HepG2 (cell line): ENCODE measurements around the gene CABLES1. TPM values are rescaled to one million over a fixed set of nuclear protein-coding genes. Genes with fewer than 3 reads are reported as not detected.

ENCODE experiments used
- ATAC-seq: fragments of 200-7000 bp; cut with Tn5 transposase; 3 replicates; pipeline ENCODE4 v1.9.1; 2020; ENCODE audit warnings: mild to moderate bottlenecking, moderate library complexity
- BruUV-seq: library from RNA; stranded (reverse); fragments of 400-500 nt; replicated peaks from 2 replicates; lab custom pipeline; 2021; lab: Mats Ljungman, UMichigan
- CTCF ChIA-PET: fragments of 300-600 bp; formaldehyde crosslinking; extraction: SDS; loops from one replicate; lab custom pipeline; 2021; ENCODE audit warnings: low total read pairs, inconsistent platforms, low intra/inter-chr PET ratio; lab: Yijun Ruan, JAX
- POLR2A ChIA-PET: fragments of 350-600 bp; sonication (Branson Sonifier 250); formaldehyde crosslinking; loops from one replicate; lab custom pipeline; 2020; ENCODE audit warnings: antibody characterized with exemption, inconsistent platforms; lab: Yijun Ruan, JAX
- DNase-seq: peaks from one replicate; pipeline ENCODE4 v3.0.0-alpha.2; 2015; ENCODE audit warnings: low spot score
- FAIRE-seq: peaks from 3 replicates; lab custom pipeline; 2011; peaks lifted over from hg19 to GRCh38; lab: Jason Lieb, UNC
- H2AFZ ChIP-seq: one replicate; pipeline ENCODE4 v1.6.1; 2011; ENCODE audit warnings: low read length, inconsistent platforms
- H3K27ac ChIP-seq: fragments of 300-600 bp; 3 replicates; pipeline ENCODE4 v1.8.0; 2011; ENCODE audit warnings: mixed run types, mild to moderate bottlenecking, mixed read lengths, low read length, inconsistent platforms; ENCODE audit not compliant: insufficient read depth; ENCODE audit errors: extremely low read length
- H3K27me3 ChIP-seq, 2 experiments: fragments of 200-600 bp in 1 of 2; 2 replicates in 1 of 2; 3 replicates in 1 of 2; pipeline versions ENCODE4 v1.6.0 to v1.8.0; 2011; ENCODE audit warnings: low read length in 2 of 2, mild to moderate bottlenecking in 2 of 2, moderate library complexity in 2 of 2, inconsistent platforms in 1 of 2; ENCODE audit not compliant: insufficient read depth in 2 of 2, control insufficient read depth in 1 of 2
- H3K36me3 ChIP-seq, 2 experiments: fragments of 200-600 bp in 1 of 2; replicated peaks in 1 of 2; 2 replicates in 1 of 2; 3 replicates in 1 of 2; pipeline versions ENCODE4 v1.5.1 to v1.8.0; 2011; ENCODE audit warnings: low read length in 2 of 2, inconsistent platforms in 1 of 2; ENCODE audit not compliant: insufficient read depth in 2 of 2, control insufficient read depth in 1 of 2
- H3K4me1 ChIP-seq: 2 replicates; pipeline ENCODE4 v1.5.1; 2012; ENCODE audit warnings: low read length, inconsistent platforms; ENCODE audit not compliant: insufficient read depth
- H3K4me2 ChIP-seq: 2 replicates; pipeline ENCODE4 v1.6.0; 2011; ENCODE audit warnings: low read depth, low read length, inconsistent platforms
- H3K4me3 ChIP-seq, 3 experiments: fragments of 200-600 bp in 1 of 3; sonication (generic), shearing (Covaris generic) in 1 of 3; replicated peaks in 1 of 3; 2 replicates each; pipeline ENCODE4 v1.5.1; 2011 to 2016; ENCODE audit warnings: low read length in 3 of 3, inconsistent platforms in 2 of 3, low read depth in 2 of 3, mild to moderate bottlenecking in 2 of 3, control low read depth in 1 of 3, mixed read lengths in 1 of 3; ENCODE audit not compliant: insufficient read depth in 1 of 3
- H3K79me2 ChIP-seq: one replicate; pipeline ENCODE4 v1.6.1; 2011; ENCODE audit warnings: low read length, inconsistent platforms; ENCODE audit not compliant: insufficient read depth
- H3K9ac ChIP-seq: 2 replicates; pipeline ENCODE4 v1.6.0; 2011; ENCODE audit warnings: mild to moderate bottlenecking, low read depth, low read length, inconsistent platforms; ENCODE audit not compliant: insufficient read depth
- H3K9me3 ChIP-seq: 2 replicates; pipeline ENCODE4 v1.5.1; 2012; ENCODE audit warnings: mild to moderate bottlenecking, low read length
- H4K20me1 ChIP-seq: 2 replicates; pipeline ENCODE4 v1.6.0; 2011; ENCODE audit warnings: inconsistent platforms, mild to moderate bottlenecking, low read length, moderate library complexity; ENCODE audit not compliant: insufficient read depth
- ESRRA ChIP-seq: sonication (generic); formaldehyde crosslinking; IDR thresholded peaks from 2 replicates; pipeline ENCODE4 v1.5.1; 2020; ENCODE audit warnings: mild to moderate bottlenecking, low read depth, missing genetic modification reagents
- SOX13 ChIP-seq, 3 experiments: fragments of 450-650 bp in 1 of 3; sonication (generic) in 1 of 3; formaldehyde crosslinking in 1 of 3; IDR thresholded peaks in 2 of 3; conservative IDR thresholded peaks in 1 of 3; 2 replicates each; pipeline versions ENCODE4 v1.5.0 to v1.6.1; 2016 to 2020; ENCODE audit warnings: antibody characterized with exemption in 1 of 3, mild to moderate bottlenecking in 1 of 3, missing compliant biosample characterization in 1 of 3, missing genetic modification reagents in 1 of 3, moderate library complexity in 1 of 3
- TEAD3 ChIP-seq: optimal IDR thresholded peaks from 2 replicates; pipeline ENCODE3; 2016; ENCODE audit warnings: borderline replicate concordance
- WGBS: methylation state at CpG from one replicate; pipeline ENCODE4 v1.1.6; 2017; ENCODE audit warnings: low lambda C conversion rate; 5-methylcytosine and 5-hydroxymethylcytosine counted together
- in situ Hi-C: cut with HindIII; loops from 2 replicates; pipeline ENCODE4 v1.10.0; 2017; ENCODE audit warnings: low pct_unique_long_range_greater_than_20kb; ENCODE audit not compliant: extremely low pct_ligation_motif_present
- intact Hi-C: fragments of 100-400 bp; cut with micrococcal nuclease; formaldehyde crosslinking; loops from one replicate; pipeline ENCODE4 v1.10.0; 2022; ENCODE audit not compliant: unreplicated experiment
- polyA plus RNA-seq, 8 experiments: library from polyadenylated mRNA; depleted of rRNA in 3 of 8; stranded (reverse) in 7 of 8; unstranded in 1 of 8; fragments of >200 nt; fragmentation: Illumina TruSeq in 4 of 8; extraction: Trizol in 4 of 8; gene quantifications; 2 replicates each; pipeline versions ENCODE4 v1.2.1 to v1.2.3, GENCODE V29; 2011 to 2016; ENCODE audit warnings: low read depth in 4 of 8, missing spikeins in 1 of 8, mixed read lengths in 1 of 8; ENCODE audit not compliant: insufficient read depth in 1 of 8
- total RNA-seq, 5 experiments: library from RNA; depleted of rRNA; stranded (reverse); fragments of >200 nt; fragmentation: Illumina TruSeq; extraction: Trizol; gene quantifications; 2 replicates each; pipeline ENCODE4 v1.2.3, GENCODE V29; 2016; ENCODE audit warnings: low read depth in 1 of 5
- TF ChIP-seq, protein P1 (sequence below): sonication (generic); formaldehyde crosslinking; IDR thresholded peaks from 2 replicates; pipeline ENCODE4; 2020; ENCODE audit warnings: missing genetic modification reagents, mild to moderate bottlenecking, borderline replicate concordance

CABLES1 gene
- total and polyA plus RNA-seq, 2 of the 13 experiments (the other 11 are each of a cell fraction or from before 2014, with no cell fraction given): 14.7 to 25.8 TPM

DNA sequence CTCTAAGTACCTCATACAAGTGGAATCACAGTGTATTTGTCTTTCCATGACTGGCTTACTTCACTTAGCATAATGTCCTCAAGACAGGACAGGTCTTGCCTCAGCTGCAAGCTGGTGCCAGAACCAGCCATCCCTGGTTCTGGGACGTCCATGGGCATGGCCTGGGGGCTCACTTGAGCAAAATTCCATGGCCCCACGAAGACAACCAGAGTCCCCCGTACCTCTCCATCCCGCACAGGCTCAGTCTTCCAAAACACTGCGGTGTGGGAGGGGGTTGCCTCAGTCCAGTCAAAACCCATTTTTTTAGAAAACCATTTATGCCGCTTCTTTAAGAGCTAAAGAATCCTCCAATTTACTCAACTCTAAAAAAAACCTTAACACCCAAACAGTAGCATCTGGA, 21.7 kb upstream of the CABLES1 start (continued):
- TF ChIP-seq, protein P1, sequence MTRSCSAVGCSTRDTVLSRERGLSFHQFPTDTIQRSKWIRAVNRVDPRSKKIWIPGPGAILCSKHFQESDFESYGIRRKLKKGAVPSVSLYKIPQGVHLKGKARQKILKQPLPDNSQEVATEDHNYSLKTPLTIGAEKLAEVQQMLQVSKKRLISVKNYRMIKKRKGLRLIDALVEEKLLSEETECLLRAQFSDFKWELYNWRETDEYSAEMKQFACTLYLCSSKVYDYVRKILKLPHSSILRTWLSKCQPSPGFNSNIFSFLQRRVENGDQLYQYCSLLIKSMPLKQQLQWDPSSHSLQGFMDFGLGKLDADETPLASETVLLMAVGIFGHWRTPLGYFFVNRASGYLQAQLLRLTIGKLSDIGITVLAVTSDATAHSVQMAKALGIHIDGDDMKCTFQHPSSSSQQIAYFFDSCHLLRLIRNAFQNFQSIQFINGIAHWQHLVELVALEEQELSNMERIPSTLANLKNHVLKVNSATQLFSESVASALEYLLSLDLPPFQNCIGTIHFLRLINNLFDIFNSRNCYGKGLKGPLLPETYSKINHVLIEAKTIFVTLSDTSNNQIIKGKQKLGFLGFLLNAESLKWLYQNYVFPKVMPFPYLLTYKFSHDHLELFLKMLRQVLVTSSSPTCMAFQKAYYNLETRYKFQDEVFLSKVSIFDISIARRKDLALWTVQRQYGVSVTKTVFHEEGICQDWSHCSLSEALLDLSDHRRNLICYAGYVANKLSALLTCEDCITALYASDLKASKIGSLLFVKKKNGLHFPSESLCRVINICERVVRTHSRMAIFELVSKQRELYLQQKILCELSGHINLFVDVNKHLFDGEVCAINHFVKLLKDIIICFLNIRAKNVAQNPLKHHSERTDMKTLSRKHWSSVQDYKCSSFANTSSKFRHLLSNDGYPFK (CRISPR knock-in tag): no peak
- TF ChIP-seq ESRRA (CRISPR knock-in tag): no peak

DNA sequence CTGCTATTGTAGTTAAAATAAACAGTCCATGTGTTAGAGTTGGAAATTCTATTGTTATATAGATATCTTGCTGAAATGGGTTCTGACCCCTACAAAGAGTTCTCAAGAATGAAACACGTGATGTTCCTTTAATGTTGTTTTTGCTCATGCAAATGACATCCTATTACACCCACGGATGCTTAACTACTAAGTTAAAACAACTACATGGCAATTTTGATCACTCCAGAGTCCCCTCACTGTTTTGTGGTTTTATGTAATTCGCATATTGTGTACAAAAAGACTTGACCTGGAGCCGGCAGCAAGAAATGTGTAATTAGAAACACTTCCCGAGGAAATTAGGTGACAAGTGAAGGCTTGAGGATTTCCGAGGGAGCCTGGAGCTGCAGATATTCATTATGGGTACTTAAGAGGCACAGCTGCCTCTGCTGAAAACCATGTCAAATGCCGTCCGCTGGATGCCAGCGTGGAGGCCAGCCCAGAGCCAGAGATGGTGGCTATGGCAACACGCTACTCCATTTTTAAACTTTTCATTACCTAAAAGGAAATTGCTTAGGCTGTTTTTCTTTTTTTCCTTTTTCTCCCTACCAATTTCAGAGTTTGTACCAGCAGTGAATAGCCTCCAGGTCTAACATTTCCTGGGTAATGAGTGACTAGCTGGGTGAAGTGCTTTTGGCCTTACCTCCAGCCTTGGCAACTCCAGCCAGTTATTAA, 21.0 kb upstream of the CABLES1 start:
- Histone ChIP-seq H3K27me3 (no peaks in the 10 kb centered on the region; a peak in 1 of 5 replicates), H3K9me3 (no peaks in the 10 kb centered on the region), H3K4me2 (peak overlapping the region; percentile 74), H3K4me3 (0 out of 6 replicates have a peak overlapping the region, but pooled peaks of 1 of the 3 experiments have one; percentile 21)
- in situ Hi-C loops: no loop called here
- POLR2A ChIA-PET: no interaction called here
- ATAC-seq (peak; percentile 22; the same call in 1 of the 3 replicates), DNase-seq (no peak)
- 54% methylated on average over 10 of the region's 10 CpGs for WGBS
- BruUV-seq: no TSS peak
- TF ChIP-seq SOX13 (IDR thresholded peaks at IDR 0.05) (no peak), SOX13 (CRISPR knock-in tag; conservative IDR thresholded peaks at IDR 0.05 in 1 of 2, IDR thresholded peaks at IDR 0.05 in 1 of 2) (0 out of 4 replicates have a peak, but pooled peaks of 1 of the 2 experiments have one; percentile 8), TEAD3 (no peak)
- TF ChIP-seq, all 625 proteins: peak for 1
- H3K27ac ChIP-seq: no peak overlapping the region
- H2AFZ ChIP-seq: no peak overlapping the region
- peaks cover 45% of the 10 kb centered on the region for H3K4me1 ChIP-seq
- H3K79me2 ChIP-seq: no peaks in the 10 kb centered on the region
- H3K9ac ChIP-seq: no peak overlapping the region
- H3K36me3 ChIP-seq: no peaks in the 10 kb centered on the region
- FAIRE-seq: no peak
- CTCF ChIA-PET: no interaction called here
- H4K20me1 ChIP-seq: no peaks in the 10 kb centered on the region
- intact Hi-C loops: no loop called here
